SK-N-SH (cell line): ENCODE measurements around the gene BZW2. TPM values are rescaled to one million over a fixed set of nuclear protein-coding genes. Genes with fewer than 3 reads are reported as not detected.

Experiments used
- CTCF ChIA-PET: fragments of 300-600, 350-600 bp; formaldehyde crosslinking; extraction: SDS; loops from one replicate; lab custom pipeline; 2021; lab: Yijun Ruan, JAX
- POLR2A ChIA-PET: fragments of 350-600 bp; sonication (Branson Sonifier 250); formaldehyde crosslinking; extraction: SDS; loops from one replicate; lab custom pipeline; 2020; ENCODE audit warnings: antibody characterized with exemption, inconsistent platforms; lab: Yijun Ruan, JAX
- DNase-seq: peaks from one replicate; pipeline ENCODE4 v3.0.0; 2012
- H2AFZ ChIP-seq: fragments of 200-600 bp; sonication (generic); 2 replicates; pipeline ENCODE4 v1.8.1; 2016; ENCODE audit warnings: antibody characterized with exemption, mild to moderate bottlenecking, low read depth
- H3F3A ChIP-seq: fragments of 200-600 bp; sonication (generic); replicated peaks from 2 replicates; pipeline ENCODE3; 2016; ENCODE audit warnings: antibody characterized with exemption, mild to moderate bottlenecking; ENCODE audit not compliant: insufficient read depth
- H3K27ac ChIP-seq, 2 experiments: fragments of 200-500 bp in 1 of 2; fragments of 200-600 bp in 1 of 2; sonication (Bioruptor generic) in 1 of 2; sonication (generic), shearing (Covaris generic) in 1 of 2; 2 replicates each; pipeline versions ENCODE4 v1.5.1 to v1.6.1; 2014 to 2016; ENCODE audit warnings: low read depth in 2 of 2, inconsistent platforms in 1 of 2, low read length in 1 of 2, mild to moderate bottlenecking in 1 of 2, mixed read lengths in 1 of 2
- H3K27me3 ChIP-seq: fragments of 200-600 bp; sonication (generic), shearing (Covaris generic); 2 replicates; pipeline ENCODE4 v1.6.1; 2016; ENCODE audit warnings: mixed run types; ENCODE audit not compliant: insufficient read depth
- H3K36me3 ChIP-seq, 2 experiments: fragments of 200-500 bp in 1 of 2; fragments of 200-600 bp in 1 of 2; sonication (Bioruptor generic) in 1 of 2; sonication (generic) in 1 of 2; replicated peaks in 1 of 2; 2 replicates each; pipeline versions ENCODE3 to v1.5.1; 2014 to 2016; ENCODE audit warnings: low read length in 1 of 2, mild to moderate bottlenecking in 1 of 2; ENCODE audit not compliant: insufficient read depth in 2 of 2, control insufficient read depth in 1 of 2
- H3K4me1 ChIP-seq, 2 experiments: fragments of 200-500 bp in 1 of 2; fragments of 200-600 bp in 1 of 2; sonication (Bioruptor generic) in 1 of 2; sonication (generic), shearing (Covaris generic) in 1 of 2; 2 replicates each; pipeline versions ENCODE4 v1.5.1 to v1.6.1; 2014 to 2016; ENCODE audit warnings: low read depth in 1 of 2, low read length in 1 of 2, mixed run types in 1 of 2; ENCODE audit not compliant: insufficient read depth in 2 of 2, control insufficient read depth in 1 of 2
- H3K4me2 ChIP-seq: fragments of 200-600 bp; sonication (generic), shearing (Covaris generic); 2 replicates; pipeline ENCODE4 v1.6.1; 2017; ENCODE audit warnings: mixed run types
- H3K4me3 ChIP-seq, 2 experiments: fragments of 200-500 bp in 1 of 2; fragments of 200-600 bp in 1 of 2; sonication (Bioruptor generic) in 1 of 2; sonication (generic), shearing (Covaris generic) in 1 of 2; 2 replicates each; pipeline versions ENCODE4 v1.5.1 to v1.8.1; 2014 to 2016; ENCODE audit warnings: low read depth in 2 of 2, inconsistent platforms in 1 of 2, low read length in 1 of 2, mild to moderate bottlenecking in 1 of 2, mixed read lengths in 1 of 2, moderate library complexity in 1 of 2
- H3K79me2 ChIP-seq: fragments of 200-600 bp; sonication (generic); 2 replicates; pipeline ENCODE4 v1.8.1; 2017; ENCODE audit warnings: mild to moderate bottlenecking; ENCODE audit not compliant: insufficient read depth
- H3K9ac ChIP-seq: fragments of 200-600 bp; sonication (generic); 2 replicates; pipeline ENCODE4 v1.6.1; 2017; ENCODE audit warnings: mixed run types
- H3K9me2 ChIP-seq: fragments of 200-600 bp; sonication (generic); 2 replicates; pipeline ENCODE4 v1.6.1; 2017; ENCODE audit warnings: mixed run types
- H3K9me3 ChIP-seq: fragments of 200-600 bp; sonication (generic); 2 replicates; pipeline ENCODE4 v1.6.1; 2017; ENCODE audit warnings: mixed run types, mild to moderate bottlenecking, moderate library complexity
- H4K20me1 ChIP-seq: fragments of 200-600 bp; sonication (generic); 2 replicates; pipeline ENCODE4 v1.6.1; 2017; ENCODE audit warnings: mild to moderate bottlenecking, mixed run types; ENCODE audit not compliant: insufficient read depth
- CTCF ChIP-seq: fragments of 200-600 bp; sonication (generic); IDR thresholded peaks from 2 replicates; pipeline ENCODE4 v1.6.1; 2017; ENCODE audit warnings: antibody characterized with exemption, mild to moderate bottlenecking, moderate library complexity
- ELF1 ChIP-seq: IDR thresholded peaks from 2 replicates; pipeline ENCODE4 v1.4.0; 2012
- EZH2phosphoT487 ChIP-seq: fragments of 200-600 bp; sonication (generic); IDR thresholded peaks from 2 replicates; pipeline ENCODE4 v1.6.1; 2017; ENCODE audit warnings: low read depth, mixed run types, mild to moderate bottlenecking, antibody characterized with exemption, moderate library complexity, borderline replicate concordance
- FOXJ3 ChIP-seq: sonication (generic); formaldehyde crosslinking; IDR thresholded peaks from 2 replicates; pipeline ENCODE4 v1.5.1; 2020; ENCODE audit warnings: mild to moderate bottlenecking, missing genetic modification reagents
- FOXM1 ChIP-seq: IDR thresholded peaks from 2 replicates; pipeline ENCODE4 v1.4.0; 2012; ENCODE audit warnings: low read depth, mild to moderate bottlenecking
- IRF3 ChIP-seq: fragments of 150-350 bp; IDR thresholded peaks from 2 replicates; pipeline ENCODE4 v1.6.1; 2016; ENCODE audit warnings: mild to moderate bottlenecking, low read depth, low read length
- JUND ChIP-seq: IDR thresholded peaks from 2 replicates; pipeline ENCODE4 v1.4.0; 2012
- MXI1 ChIP-seq: IDR thresholded peaks from 2 replicates; pipeline ENCODE4 v1.6.1; 2012; ENCODE audit warnings: mild to moderate bottlenecking, low read depth, low read length, improper control_type of control experiment
- NFIC ChIP-seq: IDR thresholded peaks from 2 replicates; pipeline ENCODE4 v1.4.0; 2012; ENCODE audit warnings: borderline replicate concordance
- NRF1 ChIP-seq: IDR thresholded peaks from 2 replicates; pipeline ENCODE4 v1.6.1; 2012; ENCODE audit warnings: low read depth, mild to moderate bottlenecking, low read length
- PBX3 ChIP-seq: IDR thresholded peaks from 2 replicates; pipeline ENCODE4; 2012
- RAD21 ChIP-seq: IDR thresholded peaks from 2 replicates; pipeline ENCODE4 v1.6.1; 2012; ENCODE audit warnings: mild to moderate bottlenecking, low read length
- RFX5 ChIP-seq: IDR thresholded peaks from 2 replicates; pipeline ENCODE4 v1.6.1; 2012; ENCODE audit warnings: mild to moderate bottlenecking, improper control_type of control experiment, low read length
- SMC3 ChIP-seq: IDR thresholded peaks from 2 replicates; pipeline ENCODE4 v1.6.1; 2012; ENCODE audit warnings: low read depth, low read length, improper control_type of control experiment
- TAF1 ChIP-seq: IDR thresholded peaks from 2 replicates; pipeline ENCODE4 v1.6.1; 2012; ENCODE audit warnings: low read depth, mild to moderate bottlenecking, low read length, moderate library complexity, borderline replicate concordance
- USF1 ChIP-seq: IDR thresholded peaks from 2 replicates; pipeline ENCODE4 v1.4.0; 2012; ENCODE audit warnings: low read depth, borderline replicate concordance
- ZBTB33 ChIP-seq: IDR thresholded peaks from 2 replicates; pipeline ENCODE4 v1.4.0; 2012; ENCODE audit warnings: low read depth, borderline replicate concordance
- WGBS: methylation state at CpG from one replicate; pipeline ENCODE4 v1.1.6; 2017; ENCODE audit warnings: low lambda C conversion rate; 5-methylcytosine and 5-hydroxymethylcytosine counted together
- polyA plus RNA-seq, 3 experiments: library from polyadenylated mRNA; depleted of rRNA; stranded (reverse); fragments of >200 nt; gene quantifications; 2 replicates each; pipeline ENCODE4 v1.2.3, GENCODE V29; 2012

Gene BZW2
- polyA plus RNA-seq, 1 of the 3 experiments (the other 2 are of a cell fraction) = 71.9 TPM

GRCh38 chr7:16634271-16634738 is 11.7 kb upstream of the BZW2 start:
- no peak overlapping the region for H3K27ac ChIP-seq
- peaks cover 16 to 27% of the 10 kb centered on the region in 2 experiments for H3K36me3 ChIP-seq
- no peak overlapping the region for H2AFZ ChIP-seq
- no peaks in the 10 kb centered on the region for H3K9me3 ChIP-seq
- H3F3A ChIP-seq = peaks cover 7% of the 10 kb centered on the region
- H3K9me2 ChIP-seq = no peaks in the 10 kb centered on the region
- H3K4me3 ChIP-seq = no peak overlapping the region
- peaks cover 11% of the 10 kb centered on the region; the same call in 1 of the 2 replicates for H3K79me2 ChIP-seq
- ChIA-PET POLR2A (no interaction called here), CTCF (interaction anchor here (1.1 to 1.5 kb wide), 3 partner anchors 11 to 284 kb away, joined by 3 to 4 read pairs (median 4); no protein-coding TSS in a partner anchor)
- no peak overlapping the region for H3K9ac ChIP-seq
- H3K27me3 ChIP-seq = no peaks in the 10 kb centered on the region
- no peak for DNase-seq
- 0 out of 2 replicates have a peak, but pooled peaks cover 8% of the 10 kb centered on the region for H4K20me1 ChIP-seq
- 96% methylated on average over 4 of the region's 4 CpGs for WGBS
- H3K4me1 ChIP-seq = peaks cover 0 to 5% of the 10 kb centered on the region in 2 experiments; a peak in 2 of 4 replicates
- no peak overlapping the region for H3K4me2 ChIP-seq
- TF ChIP-seq TAF1 (no peak), RFX5 (no peak), FOXM1 (no peak), NFIC (no peak), FOXJ3 (no peak), SMC3 (no peak), JUND (no peak), EZH2phosphoT487 (no peak), IRF3 (no peak), RAD21 (no peak), PBX3 (no peak), ZBTB33 (no peak), ELF1 (no peak), USF1 (no peak), CTCF (no peak), MXI1 (no peak), NRF1 (no peak)
